ENCODE measurements around the gene SEC22C.

Gene SEC22C

DNA sequence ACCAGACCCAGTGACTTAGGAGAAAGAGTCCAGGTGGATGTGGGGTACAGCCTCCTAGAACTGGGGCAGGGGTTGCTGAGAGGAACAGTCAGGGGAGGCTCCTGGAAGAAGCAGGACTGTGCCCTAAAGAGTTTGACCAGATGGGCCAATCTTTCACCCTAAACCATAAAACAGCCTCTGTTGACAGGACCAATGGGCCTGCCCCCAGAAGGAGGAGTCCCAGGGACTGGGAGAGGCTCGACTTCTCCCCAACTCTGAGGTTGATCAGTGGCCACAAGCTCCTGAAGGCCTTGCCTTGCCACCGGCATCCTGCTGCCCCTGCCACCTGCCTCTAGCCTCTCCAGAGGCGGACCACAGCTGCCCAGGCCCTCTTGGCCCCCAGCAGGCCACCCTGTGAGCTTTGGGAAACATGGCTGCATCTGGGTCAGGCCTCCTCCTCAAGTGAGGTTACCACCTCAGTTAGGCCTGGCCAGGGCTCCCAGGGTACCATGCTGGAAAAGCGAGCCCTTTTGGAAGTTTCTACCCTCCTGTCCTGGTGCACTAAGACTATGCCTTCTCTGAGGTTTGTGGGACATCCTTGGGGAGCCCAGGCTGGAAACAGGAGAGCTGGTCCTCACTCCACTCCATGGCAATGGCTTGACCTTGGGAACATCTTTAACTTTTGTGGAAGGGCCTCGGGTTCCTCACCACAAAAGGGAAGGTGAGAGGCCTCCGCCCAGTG lies 76.5 kb downstream of the SEC22C start:
- H3K4me3 ChIP-seq (ENCODE audit: insufficient read depth, low read length, poor library complexity, severe bottlenecking) = no peak overlapping the region
- no peaks in the 10 kb centered on the region for H3F3A ChIP-seq (ENCODE audit: insufficient read depth)
- no peaks in the 10 kb centered on the region for H3K27me3 ChIP-seq (ENCODE audit: low read length)
- H3K9ac ChIP-seq (ENCODE audit: low read length) = no peak overlapping the region
- H2AFZ ChIP-seq (ENCODE audit: low read depth, low read length, severe bottlenecking) = no peak overlapping the region
- TF ChIP-seq, protein P1, sequence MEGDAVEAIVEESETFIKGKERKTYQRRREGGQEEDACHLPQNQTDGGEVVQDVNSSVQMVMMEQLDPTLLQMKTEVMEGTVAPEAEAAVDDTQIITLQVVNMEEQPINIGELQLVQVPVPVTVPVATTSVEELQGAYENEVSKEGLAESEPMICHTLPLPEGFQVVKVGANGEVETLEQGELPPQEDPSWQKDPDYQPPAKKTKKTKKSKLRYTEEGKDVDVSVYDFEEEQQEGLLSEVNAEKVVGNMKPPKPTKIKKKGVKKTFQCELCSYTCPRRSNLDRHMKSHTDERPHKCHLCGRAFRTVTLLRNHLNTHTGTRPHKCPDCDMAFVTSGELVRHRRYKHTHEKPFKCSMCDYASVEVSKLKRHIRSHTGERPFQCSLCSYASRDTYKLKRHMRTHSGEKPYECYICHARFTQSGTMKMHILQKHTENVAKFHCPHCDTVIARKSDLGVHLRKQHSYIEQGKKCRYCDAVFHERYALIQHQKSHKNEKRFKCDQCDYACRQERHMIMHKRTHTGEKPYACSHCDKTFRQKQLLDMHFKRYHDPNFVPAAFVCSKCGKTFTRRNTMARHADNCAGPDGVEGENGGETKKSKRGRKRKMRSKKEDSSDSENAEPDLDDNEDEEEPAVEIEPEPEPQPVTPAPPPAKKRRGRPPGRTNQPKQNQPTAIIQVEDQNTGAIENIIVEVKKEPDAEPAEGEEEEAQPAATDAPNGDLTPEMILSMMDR (IDR thresholded peaks at IDR 0.05; ENCODE audit: insufficient read depth, low read length, poor library complexity, severe bottlenecking) = no peak
- TF ChIP-seq EZH2phosphoT487 (conservative IDR thresholded peaks at IDR 0.05; ENCODE audit: low read length) = no peak
- no peak overlapping the region for H3K27ac ChIP-seq (ENCODE audit: low read depth, low read length)
- H3K4me2 ChIP-seq (ENCODE audit: low read depth, low read length, poor library complexity, severe bottlenecking) = no peak overlapping the region
- H3K9me2 ChIP-seq (replicated peaks; ENCODE audit: insufficient read depth, low read length) = no peaks in the 10 kb centered on the region
- no peaks in the 10 kb centered on the region for H4K20me1 ChIP-seq (ENCODE audit: low read depth, low read length)
- no peaks in the 10 kb centered on the region for H3K79me2 ChIP-seq (ENCODE audit: insufficient read depth, low read length)
- H3K9me3 ChIP-seq (ENCODE audit: insufficient read depth, low read length) = no peaks in the 10 kb centered on the region
- H3K36me3 ChIP-seq (ENCODE audit: low read length) = no peaks in the 10 kb centered on the region

DNA sequence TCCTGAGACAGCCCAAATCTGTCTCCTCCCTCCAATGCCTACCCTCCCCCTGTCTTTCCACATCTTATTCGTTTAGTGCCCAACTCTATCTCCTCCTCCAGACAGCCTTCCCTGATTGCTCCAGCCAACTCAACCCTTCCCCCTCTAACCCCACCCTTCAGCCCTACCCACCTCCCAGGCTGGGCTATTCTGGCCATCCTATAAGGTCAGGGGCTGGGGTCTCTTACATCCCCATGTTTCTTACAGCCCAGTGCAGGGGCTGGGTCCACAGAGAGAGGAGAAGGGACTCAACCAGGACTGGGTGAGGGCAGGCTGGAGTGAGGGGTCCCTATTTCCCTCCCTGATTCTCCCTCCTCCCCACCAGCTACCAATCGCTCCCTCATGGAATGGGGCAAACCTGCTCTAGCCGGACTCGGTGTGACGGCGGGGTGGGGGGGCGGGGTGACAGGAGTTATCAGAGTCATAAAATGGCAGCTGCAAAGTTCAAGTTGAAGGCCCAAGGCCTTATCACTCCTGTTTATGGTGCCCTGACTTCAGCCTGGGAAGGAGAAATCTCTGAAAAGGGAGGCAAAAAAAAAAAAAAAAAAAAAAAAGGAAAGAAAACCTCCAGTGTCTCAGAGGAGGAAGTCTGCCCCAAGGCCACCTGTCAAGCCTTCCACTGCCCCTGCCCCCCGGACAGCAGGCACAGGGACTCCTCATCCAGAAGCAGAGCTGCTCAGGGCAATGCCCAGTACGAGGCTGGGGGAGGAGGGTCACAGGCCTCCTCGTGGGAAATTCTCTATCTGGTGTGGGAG lies 77.2 kb downstream of the SEC22C start:
- H4K20me1 ChIP-seq (ENCODE audit: low read depth, low read length) = no peaks in the 10 kb centered on the region
- H3F3A ChIP-seq (ENCODE audit: insufficient read depth) = no peaks in the 10 kb centered on the region
- no peaks in the 10 kb centered on the region for H3K9me3 ChIP-seq (ENCODE audit: insufficient read depth, low read length)
- H3K9me2 ChIP-seq (replicated peaks; ENCODE audit: insufficient read depth, low read length) = no peaks in the 10 kb centered on the region
- H2AFZ ChIP-seq (ENCODE audit: low read depth, low read length, severe bottlenecking) = no peak overlapping the region
- no peaks in the 10 kb centered on the region for H3K79me2 ChIP-seq (ENCODE audit: insufficient read depth, low read length)
- H3K36me3 ChIP-seq (ENCODE audit: low read length) = no peaks in the 10 kb centered on the region
- H3K9ac ChIP-seq (ENCODE audit: low read length) = no peak overlapping the region
- TF ChIP-seq EZH2phosphoT487 (conservative IDR thresholded peaks at IDR 0.05; ENCODE audit: low read length) = no peak
- TF ChIP-seq, protein P1 (IDR thresholded peaks at IDR 0.05; ENCODE audit: insufficient read depth, low read length, poor library complexity, severe bottlenecking) = no peak
- no peaks in the 10 kb centered on the region for H3K27me3 ChIP-seq (ENCODE audit: low read length)
- no peak overlapping the region for H3K4me3 ChIP-seq (ENCODE audit: insufficient read depth, low read length, poor library complexity, severe bottlenecking)
- no peak overlapping the region for H3K4me2 ChIP-seq (ENCODE audit: low read depth, low read length, poor library complexity, severe bottlenecking)
- H3K27ac ChIP-seq (ENCODE audit: low read depth, low read length) = no peak overlapping the region

DNA sequence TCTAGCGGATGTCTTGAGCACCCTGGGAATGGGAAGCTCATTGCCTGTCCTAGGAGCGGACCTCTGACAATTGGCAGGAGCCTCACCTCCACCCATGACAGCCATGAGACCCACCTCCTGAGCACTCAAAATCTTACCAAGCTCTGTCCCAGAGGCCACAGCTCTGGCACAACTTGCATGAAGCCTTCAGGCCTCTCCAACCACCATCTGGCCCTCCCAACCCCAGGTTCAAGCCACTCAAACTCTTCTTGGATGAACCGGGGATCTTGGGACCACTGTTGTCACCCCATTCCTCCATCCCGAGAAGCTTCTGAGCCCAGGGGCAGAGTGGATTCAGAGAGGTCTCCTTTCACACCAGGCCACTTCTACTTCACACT lies 77.8 kb downstream of the SEC22C start:
- no peaks in the 10 kb centered on the region for H3K79me2 ChIP-seq (ENCODE audit: insufficient read depth, low read length)
- H3F3A ChIP-seq (ENCODE audit: insufficient read depth) = no peaks in the 10 kb centered on the region
- no peak overlapping the region for H3K4me2 ChIP-seq (ENCODE audit: low read depth, low read length, poor library complexity, severe bottlenecking)
- no peaks in the 10 kb centered on the region for H4K20me1 ChIP-seq (ENCODE audit: low read depth, low read length)
- TF ChIP-seq, protein P1 (IDR thresholded peaks at IDR 0.05; ENCODE audit: insufficient read depth, low read length, poor library complexity, severe bottlenecking) = no peak
- no peak for TF ChIP-seq EZH2phosphoT487 (conservative IDR thresholded peaks at IDR 0.05; ENCODE audit: low read length)
- no peaks in the 10 kb centered on the region for H3K9me2 ChIP-seq (replicated peaks; ENCODE audit: insufficient read depth, low read length)
- no peak overlapping the region for H3K4me3 ChIP-seq (ENCODE audit: insufficient read depth, low read length, poor library complexity, severe bottlenecking)
- H3K27ac ChIP-seq (ENCODE audit: low read depth, low read length) = no peak overlapping the region
- no peaks in the 10 kb centered on the region for H3K9me3 ChIP-seq (ENCODE audit: insufficient read depth, low read length)
- H2AFZ ChIP-seq (ENCODE audit: low read depth, low read length, severe bottlenecking) = no peak overlapping the region
- H3K36me3 ChIP-seq (ENCODE audit: low read length) = no peaks in the 10 kb centered on the region
- H3K27me3 ChIP-seq (ENCODE audit: low read length) = no peaks in the 10 kb centered on the region
- H3K9ac ChIP-seq (ENCODE audit: low read length) = no peak overlapping the region
